ENCODE measurements around the gene CMIP.

The CMIP gene

GRCh38 chr16:81615411-81615810 is 170.8 kb downstream of the CMIP start:
- TF ChIP-seq, protein P1, sequence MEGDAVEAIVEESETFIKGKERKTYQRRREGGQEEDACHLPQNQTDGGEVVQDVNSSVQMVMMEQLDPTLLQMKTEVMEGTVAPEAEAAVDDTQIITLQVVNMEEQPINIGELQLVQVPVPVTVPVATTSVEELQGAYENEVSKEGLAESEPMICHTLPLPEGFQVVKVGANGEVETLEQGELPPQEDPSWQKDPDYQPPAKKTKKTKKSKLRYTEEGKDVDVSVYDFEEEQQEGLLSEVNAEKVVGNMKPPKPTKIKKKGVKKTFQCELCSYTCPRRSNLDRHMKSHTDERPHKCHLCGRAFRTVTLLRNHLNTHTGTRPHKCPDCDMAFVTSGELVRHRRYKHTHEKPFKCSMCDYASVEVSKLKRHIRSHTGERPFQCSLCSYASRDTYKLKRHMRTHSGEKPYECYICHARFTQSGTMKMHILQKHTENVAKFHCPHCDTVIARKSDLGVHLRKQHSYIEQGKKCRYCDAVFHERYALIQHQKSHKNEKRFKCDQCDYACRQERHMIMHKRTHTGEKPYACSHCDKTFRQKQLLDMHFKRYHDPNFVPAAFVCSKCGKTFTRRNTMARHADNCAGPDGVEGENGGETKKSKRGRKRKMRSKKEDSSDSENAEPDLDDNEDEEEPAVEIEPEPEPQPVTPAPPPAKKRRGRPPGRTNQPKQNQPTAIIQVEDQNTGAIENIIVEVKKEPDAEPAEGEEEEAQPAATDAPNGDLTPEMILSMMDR (IDR thresholded peaks at IDR 0.05; ENCODE audit: insufficient read depth, low read depth, low read length, missing control alignments): no peak
- DNase-seq (ENCODE audit: low read depth): no peak
- no peak overlapping the region for H3K4me3 ChIP-seq (ENCODE audit: low read length)

GRCh38 chr16:81615833-81616232 is 171.2 kb downstream of the CMIP start:
- no peak for DNase-seq (ENCODE audit: low read depth)
- TF ChIP-seq, protein P1 (IDR thresholded peaks at IDR 0.05; ENCODE audit: insufficient read depth, low read depth, low read length, missing control alignments): no peak
- no peak overlapping the region for H3K4me3 ChIP-seq (ENCODE audit: low read length)

DNA sequence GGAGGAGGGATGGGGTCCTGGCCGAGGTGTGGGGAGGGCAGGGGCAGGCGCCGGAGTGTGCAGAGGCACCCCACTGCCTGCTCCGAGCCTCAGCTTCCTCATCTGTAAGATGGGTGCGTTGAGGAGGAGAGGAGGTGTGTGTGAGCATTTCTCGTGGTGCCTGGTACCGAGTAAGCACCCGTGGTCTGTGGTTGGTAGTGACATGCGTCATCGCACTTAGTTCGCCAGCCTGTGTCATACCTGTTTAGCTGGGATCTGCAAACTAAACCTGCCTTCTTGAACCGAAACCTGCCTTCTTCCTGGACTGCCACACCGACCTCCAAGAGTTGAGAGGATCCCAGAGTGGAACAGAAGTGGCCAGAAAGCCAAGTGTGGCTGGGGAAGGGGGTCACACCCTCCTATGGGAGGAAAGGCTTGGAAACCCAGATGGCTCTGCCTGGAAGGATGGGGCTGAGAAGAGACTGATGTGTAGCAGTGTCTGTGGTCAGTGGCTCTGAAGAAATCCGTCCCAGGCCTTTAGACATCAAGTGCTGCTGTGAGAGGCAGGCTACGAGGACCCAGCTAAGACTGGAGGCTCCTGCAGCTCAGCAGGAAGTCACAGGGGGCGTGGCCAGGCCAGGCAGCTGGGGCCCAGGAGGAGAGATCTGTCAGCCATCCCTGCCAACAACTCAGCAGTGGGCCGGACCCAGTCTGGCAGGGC is 171.9 kb downstream of the CMIP start:
- no peak overlapping the region for H3K4me3 ChIP-seq (ENCODE audit: low read length)
- TF ChIP-seq, protein P1 (IDR thresholded peaks at IDR 0.05; ENCODE audit: insufficient read depth, low read depth, low read length, missing control alignments): no peak
- no peak for DNase-seq (ENCODE audit: low read depth)

DNA sequence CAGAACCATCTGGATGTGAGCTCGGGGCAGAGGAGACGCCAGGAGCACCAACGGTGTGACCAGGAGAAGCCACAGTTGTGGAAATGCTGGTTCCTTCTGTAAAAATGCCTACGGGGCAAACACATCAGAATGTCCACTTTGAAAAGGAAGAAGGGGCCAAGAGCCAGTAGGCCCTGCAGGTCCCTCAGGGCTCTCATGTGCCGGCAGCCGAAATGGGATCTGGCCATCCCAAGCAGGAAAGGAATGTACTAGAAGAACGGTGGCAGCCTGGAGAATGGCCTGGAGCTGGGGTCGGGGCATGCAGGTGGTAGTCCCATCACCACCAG is 172.4 kb downstream of the CMIP start:
- H3K4me3 ChIP-seq (ENCODE audit: low read length): no peak overlapping the region
- TF ChIP-seq, protein P1 (IDR thresholded peaks at IDR 0.05; ENCODE audit: insufficient read depth, low read depth, low read length, missing control alignments): no peak
- no peak for DNase-seq (ENCODE audit: low read depth)

DNA sequence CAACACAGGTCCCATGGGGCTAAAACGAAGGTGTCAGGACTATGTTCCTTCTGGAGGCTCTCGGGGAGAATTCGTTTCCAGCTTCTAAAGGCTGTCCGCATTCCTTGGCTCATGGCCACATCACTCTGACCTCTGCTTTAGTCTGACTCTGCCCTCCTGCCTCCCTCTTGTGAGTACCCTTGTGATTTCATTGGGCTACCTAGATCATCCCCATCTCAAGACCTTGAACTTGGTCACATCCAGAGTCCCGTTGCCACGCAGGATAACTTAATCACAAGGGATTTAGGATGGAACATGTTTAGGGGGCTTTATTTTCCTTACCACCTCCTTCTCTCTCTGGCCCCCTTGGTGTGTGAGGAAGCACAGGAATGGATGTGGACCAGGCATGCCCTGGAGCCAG is 173.6 kb downstream of the CMIP start:
- no peak overlapping the region for H3K4me3 ChIP-seq (ENCODE audit: low read length)
- no peak for DNase-seq (ENCODE audit: low read depth)
- TF ChIP-seq, protein P1 (IDR thresholded peaks at IDR 0.05; ENCODE audit: insufficient read depth, low read depth, low read length, missing control alignments): no peak

DNA sequence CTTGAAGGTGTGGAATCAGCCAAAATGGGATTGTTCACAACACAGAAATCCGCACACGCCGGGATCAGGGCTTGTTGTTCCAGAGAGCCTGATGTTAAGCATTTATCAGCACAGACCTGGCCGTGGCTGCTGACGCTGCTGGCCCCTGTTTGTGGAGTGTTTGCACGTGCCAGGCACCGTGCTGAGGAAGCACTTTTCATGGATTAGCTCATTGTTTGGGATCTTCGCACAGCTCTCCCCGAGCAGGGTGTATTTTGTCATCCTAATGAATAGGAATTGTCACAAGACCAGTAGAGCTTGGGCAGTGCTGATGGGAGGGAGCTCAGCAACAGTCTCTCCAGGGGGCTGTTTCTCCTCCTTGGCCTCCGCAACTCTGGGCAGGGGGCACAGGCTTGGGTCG is 174.1 kb downstream of the CMIP start:
- TF ChIP-seq, protein P1 (IDR thresholded peaks at IDR 0.05; ENCODE audit: insufficient read depth, low read depth, low read length, missing control alignments): no peak
- H3K4me3 ChIP-seq (ENCODE audit: low read length): no peak overlapping the region
- DNase-seq (ENCODE audit: low read depth): no peak

DNA sequence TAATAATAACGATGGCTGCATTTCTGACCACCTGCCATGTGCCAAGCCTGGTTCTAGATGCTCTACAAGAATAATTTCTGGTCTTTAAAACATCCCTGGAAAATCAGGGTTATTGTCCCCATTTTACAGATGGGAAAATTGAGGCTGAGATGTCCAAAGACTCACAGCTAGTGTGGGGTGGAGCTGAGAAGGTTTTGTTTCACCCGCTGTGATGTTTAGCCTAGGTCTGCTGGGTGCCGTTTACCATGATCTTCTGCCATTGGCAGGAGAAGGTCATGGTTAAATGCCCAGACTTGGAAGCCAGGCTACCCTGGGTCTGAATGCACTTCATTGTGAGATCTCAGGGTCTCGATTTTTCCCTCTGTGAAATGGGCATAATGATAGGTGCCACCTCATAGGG is 175.4 kb downstream of the CMIP start:
- DNase-seq (ENCODE audit: low read depth): no peak
- H3K4me3 ChIP-seq (ENCODE audit: low read length): no peak overlapping the region
- TF ChIP-seq, protein P1 (IDR thresholded peaks at IDR 0.05; ENCODE audit: insufficient read depth, low read depth, low read length, missing control alignments): no peak
